ENCODE measurements around the gene EHMT1.

GRCh38 chr9:137798142-137798541 lies 179.3 kb downstream of the EHMT1 start:
- no peak for TF ChIP-seq ZBTB1 (CRISPR knock-in tag; IDR thresholded peaks at IDR 0.05; ENCODE audit: borderline replicate concordance)
- no peak for TF ChIP-seq ZC3H4 (CRISPR knock-in tag; IDR thresholded peaks at IDR 0.05; ENCODE audit: borderline replicate concordance)

Measured in HepG2 (cell line).